GM21619 (cell line): ENCODE data around the gene GID8.

ENCODE experiments used
- ATAC-seq: cut with Tn5 transposase; IDR thresholded peaks from one replicate; pipeline ENCODE4 v1.9.1; 2021; ENCODE audit not compliant: unreplicated experiment

The GID8 gene

DNA sequence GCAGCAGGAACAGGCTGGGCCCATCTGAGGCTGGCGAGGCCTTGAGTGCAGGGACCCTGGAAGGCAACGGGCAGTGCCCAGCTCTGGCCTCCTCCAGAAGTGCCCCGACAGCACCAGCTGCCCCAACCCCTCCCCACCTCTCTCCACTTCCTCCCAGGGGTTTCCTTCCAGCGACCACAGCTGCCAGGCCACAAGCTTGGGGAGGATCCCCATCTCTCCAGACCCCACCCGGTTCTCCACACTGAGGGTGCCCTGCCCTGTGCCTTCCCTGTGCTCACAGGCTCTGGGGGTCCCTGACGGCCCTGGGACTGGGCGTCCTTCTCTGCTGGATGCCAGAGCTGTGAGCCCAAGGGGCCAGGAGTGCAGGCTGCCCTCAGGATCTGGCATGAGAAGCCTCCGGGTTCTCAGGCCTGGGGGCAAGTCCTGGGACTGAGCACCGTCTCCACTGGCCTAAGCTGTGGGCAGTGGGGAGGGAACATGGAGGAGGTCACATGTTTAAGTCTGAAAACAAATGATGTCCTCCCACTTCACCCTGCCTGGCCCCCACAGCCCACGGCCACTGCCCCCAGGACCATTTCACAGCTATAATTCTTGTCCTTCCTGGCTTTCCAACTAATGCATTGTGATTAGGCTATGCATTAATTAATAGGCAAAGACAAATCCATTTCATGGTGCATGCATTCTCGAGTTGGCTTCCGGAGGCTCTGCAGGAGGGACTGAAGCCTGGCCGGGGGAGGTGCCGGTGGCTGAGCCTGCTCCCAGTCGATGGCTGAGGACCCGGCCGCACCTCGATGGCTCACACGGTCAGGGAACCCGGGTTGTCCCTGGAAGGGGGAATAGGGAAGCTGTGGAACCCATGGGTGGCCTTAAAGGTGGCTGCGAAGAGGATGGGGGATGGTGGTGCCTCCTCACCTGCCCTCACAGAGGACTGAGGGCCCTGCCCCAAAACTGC lies 44.5 kb downstream of the GID8 start:
- no peak for ATAC-seq

DNA sequence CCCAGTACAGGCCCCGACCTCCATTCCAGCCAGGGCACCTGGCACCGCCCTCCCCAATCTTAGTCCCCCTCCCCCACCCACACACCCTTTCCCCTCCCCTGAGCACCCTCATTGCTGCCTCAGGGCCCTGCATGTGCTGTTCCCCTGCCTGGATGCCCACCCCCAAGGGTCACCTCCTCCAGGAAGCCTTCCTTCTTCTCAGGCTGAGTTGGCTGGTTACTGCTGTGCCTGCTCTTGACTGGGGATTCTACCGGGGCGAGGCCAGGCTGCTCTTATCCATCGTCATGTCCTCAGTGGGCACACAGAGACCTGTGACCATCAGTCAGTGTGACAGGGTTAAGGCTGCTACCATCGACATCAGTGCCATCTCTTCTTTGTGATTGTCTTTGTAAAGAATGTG lies 45.3 kb downstream of the GID8 start:
- no peak for ATAC-seq

DNA sequence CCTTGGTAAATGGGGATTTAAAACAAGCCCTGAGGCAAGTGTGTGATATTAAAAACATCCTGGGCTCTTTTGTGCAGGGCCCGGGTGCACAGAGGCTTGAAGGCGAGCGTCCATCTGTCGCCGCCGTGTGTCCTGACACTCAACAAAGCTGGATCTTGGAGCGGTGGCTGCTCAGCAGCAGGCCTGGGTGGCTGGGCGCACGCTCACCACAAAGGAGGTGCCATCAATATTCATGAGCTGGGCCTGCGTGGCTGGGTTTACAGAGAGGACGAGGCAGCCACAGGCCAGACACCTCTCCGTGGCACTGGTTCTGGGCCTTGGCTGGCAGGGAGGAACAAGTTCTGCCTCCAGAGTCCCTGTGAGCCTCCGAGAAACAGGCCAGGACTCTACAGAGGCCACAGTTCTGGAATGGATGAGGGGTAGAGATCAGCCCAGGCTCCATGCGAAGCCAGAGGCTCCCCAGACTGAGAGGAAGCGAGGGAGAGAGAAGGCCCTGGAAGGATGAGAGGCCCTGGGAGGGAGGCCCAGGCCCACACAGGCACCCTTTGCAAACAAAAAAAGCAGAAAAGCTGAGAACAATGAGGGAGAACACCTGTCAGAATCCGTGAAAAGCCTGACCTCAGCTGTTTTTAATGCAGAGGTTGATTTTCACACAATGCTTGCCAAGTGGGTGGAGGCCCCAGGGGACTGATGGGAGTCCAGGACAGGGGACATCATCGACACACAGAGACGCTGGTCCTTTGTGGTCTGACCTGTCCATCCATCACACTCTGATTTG lies 46.9 kb downstream of the GID8 start:
- no peak for ATAC-seq

DNA sequence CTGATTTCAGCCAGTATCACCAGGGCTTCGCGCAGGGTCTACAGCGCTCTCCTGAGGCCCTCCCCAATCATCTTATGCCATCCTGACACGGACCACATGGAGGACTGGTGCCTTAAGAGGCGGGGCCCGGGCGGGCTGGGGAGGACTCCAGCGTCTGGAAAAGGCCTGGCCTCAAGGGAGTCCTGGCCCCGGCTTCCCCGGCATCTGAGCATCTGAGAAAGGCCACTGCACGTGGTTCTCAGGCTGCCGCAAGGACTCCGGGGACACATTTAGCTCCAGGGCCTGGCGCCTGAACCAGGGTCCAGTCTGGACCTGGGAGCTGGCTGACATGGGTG lies 47.5 kb downstream of the GID8 start:
- ATAC-seq, result no peak

DNA sequence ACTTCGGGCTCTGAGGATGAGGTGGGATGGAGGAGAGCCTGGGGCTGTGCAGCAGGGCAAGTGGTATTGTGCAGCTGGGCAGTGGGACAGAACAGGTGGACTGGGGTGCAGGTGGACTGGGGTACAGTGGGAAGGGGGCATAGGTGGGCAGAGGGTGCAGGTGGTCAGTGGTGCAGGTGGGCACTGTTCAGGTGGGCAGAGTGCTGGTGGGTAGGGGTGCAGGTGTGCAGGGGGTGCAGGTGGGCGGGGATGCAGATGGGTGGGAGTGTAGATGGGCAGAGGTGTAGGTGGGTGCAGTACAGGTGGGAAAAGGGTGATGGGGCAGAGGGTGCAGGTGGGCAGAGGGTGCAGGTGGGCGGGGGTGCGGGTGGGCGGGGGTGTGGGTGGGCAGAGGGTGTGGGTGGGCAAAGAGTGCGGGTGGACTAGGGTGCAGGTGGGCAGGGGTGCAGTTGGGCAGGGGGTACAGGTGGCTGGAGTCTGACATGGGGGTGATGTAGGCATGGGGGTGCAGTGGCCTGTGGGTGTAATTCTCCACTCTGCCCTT lies 48.4 kb downstream of the GID8 start:
- ATAC-seq, result no peak

DNA sequence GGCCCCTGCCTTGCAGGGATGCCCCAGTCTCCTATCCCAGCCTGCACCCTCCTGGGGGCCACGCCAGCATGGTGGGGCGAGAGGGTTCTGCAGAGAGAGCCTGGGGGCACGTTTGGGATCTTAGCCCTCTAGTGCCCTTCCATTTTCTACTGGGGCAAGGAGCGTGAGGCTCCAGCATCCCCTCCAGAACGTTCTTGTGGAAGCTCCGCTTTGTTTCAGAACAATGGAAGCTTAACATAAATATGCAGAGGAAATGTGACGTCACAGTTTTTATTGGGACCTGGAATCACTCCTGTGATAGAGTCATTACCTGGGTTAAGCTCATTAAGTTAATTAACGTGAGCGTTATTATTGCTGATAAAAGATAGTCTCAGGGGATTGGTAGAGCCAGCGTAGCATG lies 49.2 kb downstream of the GID8 start:
- ATAC-seq, result no peak

DNA sequence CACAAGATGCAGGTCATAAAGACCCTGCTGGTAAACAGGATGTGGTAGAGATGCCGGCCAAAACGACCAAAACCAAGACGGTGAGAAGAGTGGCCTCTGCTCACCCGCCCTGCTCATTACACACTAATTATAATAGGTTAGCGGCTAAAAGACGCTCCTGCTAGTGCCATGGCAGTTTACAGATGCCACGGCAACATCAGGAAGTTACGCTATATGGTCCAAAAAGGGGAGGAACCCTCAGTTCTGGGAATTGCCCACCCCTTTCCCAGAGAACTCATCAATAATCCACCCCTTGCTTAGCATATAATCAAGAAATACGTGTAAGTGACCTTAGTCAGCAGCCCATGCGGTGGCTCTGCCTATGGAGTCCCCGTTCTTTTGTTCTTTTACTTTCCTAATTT lies 51.3 kb downstream of the GID8 start:
- no peak for ATAC-seq

DNA sequence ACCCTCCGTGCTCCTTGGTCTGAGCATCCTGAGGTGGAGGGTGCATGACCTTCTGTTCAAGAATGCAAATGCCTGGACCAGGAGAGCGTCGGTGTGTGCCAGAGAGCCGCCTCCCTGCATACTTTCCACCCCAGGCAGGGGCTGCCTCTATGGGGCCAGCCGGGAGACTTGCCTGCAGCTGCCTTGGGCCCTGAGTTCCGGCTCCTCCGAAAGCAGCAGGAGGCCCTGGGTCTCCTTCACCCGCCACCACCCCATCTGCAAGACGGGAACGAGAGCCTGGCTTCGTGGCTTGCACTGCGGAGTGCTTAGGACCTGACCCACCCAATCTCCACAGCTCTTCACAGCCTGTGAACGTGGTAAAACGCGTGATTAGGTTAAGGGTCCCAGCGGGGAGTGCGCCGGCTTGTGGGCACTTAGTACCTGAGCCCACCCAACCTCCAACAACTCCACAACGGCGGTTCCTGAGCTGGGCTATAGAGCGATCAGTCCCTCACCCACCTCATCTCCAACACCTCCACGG lies 52.4 kb downstream of the GID8 start:
- ATAC-seq, result no peak

DNA sequence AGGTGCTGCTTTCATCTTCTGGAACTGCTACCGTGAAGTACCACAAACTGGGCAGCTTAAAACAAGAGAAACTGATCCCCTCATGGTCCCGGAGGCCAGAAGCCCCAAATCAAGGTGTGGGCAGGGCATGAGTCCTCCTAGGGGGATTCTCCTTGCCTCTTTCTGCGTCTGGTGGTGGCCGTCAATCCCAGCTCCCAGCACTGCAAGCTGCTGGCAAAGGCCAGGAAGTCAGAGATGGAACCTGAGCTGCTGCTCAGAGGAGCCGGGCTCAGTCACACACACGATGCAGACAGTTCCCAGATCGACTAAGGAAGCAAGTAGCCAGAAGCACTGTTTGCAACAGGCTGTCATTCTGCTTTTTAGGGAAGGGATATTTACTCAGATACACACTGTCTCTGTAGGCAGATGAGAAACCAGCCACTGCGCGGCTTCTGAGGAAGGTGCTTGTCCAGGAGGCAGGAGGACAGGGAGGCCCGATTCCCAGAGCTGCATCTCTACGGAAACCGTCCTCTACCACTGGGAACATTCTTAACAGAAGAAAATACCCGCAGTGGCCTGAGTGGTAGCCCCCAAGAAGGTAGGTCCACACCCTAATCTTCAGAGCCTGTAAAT lies 53.4 kb downstream of the GID8 start:
- no peak for ATAC-seq

DNA sequence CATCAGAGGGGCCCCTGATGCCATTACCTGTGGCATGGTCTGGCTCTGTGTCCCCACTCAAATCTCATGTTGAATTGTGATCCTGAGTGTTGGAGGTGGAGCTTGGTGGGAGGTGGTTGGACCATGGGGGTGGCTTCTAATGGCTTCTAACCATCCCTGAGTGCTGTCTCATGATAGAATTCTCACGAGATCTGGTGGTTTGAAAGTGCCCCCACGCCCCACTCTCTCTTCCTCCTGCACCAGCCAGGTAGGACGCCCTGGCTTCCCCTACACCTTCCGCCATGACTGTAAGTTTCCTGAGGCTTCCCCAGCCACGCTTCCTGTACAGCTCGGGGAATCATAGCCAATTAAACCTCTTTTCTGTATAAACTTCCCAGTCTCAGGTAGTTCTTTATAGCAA lies 53.9 kb downstream of the GID8 start:
- ATAC-seq, result no peak

DNA sequence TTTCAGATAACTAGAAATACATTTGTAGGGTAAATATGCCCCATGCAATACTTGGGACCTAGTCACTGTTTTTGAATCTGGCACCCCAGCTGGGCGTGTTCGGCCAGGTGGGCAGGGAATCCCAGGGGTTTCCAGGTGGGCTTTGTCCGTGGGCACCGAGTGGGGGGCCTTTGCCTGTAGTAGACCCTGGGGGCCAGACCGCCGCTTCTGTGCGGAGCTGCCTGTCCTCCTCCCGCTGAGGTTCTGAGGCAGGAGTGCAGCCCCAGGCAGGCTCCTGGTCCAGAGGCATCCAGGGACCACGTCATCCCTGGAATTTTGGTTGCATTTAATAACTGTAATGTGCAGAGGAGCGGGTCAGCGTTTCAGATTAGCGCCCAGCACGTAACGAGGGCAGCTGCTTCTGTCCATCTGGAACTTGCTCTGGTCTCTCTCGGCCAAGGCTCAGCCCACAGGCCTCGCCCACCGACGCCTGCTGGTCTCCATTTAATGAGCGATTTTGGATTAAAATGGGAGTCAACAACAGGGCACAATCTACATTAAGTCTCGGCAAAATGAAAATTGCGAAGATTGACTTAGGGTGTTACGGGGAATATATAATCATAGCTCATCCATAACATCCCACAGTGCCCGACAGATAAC lies 56.0 kb downstream of the GID8 start:
- ATAC-seq, result no peak

DNA sequence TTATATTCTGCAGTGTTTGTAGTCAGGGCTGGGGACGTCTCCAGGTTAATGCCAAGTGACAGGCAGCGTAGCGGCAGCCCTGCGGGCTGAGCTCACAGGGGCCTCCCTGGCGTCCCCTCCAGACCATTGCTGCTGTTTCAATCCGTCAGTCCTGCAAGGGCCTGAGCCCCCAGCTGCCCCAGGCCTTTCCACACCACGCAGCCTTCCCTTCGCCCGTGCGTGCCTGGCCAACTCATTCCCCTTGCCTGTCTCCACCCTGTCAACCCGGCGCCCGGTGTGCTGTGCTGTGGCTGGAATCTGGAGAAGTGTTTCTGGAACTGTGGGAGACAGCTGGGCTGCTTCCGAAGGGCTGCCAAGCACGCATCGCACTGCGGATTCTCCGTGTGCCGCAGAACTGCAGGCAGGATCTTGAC lies 56.9 kb downstream of the GID8 start:
- ATAC-seq, result no peak

DNA sequence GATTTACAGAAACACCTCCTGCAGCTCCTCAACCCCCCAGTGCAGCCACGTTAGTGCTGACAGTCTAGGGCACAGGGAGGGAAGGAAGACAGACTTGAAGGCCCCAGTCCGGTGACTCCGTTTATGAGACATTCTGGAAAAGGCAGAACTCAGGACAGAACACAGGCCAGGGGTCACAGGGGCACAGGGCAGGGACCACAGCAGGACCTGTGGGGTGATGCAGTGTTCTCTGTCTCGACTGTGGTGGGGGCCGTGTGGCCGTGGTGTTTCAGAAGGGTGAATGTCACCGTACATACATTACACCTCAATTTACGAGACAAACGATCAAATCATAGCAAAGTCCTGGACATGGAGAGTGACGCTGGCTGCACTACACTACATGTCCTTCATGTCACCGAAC lies 57.5 kb downstream of the GID8 start:
- ATAC-seq, result no peak

DNA sequence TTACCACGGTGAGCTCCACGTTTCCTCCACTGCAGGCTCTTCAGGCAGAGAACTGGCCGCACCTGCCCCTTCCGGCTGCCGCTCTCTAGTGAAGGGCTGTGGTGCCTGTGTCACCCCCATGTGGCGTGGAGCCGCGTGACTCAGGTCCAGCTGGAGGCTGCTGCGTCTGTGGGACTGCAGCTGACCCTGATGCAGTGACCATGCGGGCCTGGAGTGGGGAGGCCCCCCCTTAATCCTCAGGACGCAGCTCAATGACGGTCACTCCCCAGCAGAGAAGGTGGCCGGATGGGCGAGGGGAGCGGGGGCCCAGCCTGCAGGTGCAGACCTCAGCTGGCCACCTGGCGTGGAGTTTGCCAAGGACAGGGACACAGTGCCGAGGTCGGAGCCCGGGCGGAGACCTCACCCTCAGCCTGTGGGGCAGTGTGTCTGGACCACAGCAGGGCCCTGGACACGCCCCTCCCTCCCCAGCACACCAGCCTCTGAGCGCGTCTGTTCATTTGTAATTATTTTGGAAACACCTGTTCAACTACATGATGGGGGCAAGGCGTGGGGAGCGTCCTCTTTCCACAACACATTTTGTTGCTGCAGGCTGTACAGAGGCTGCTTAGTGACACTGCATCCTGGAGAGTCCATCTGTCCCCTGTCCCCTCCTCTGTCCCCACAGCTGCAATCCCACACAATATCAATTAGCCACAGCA lies 58.1 kb downstream of the GID8 start:
- ATAC-seq, result no peak

DNA sequence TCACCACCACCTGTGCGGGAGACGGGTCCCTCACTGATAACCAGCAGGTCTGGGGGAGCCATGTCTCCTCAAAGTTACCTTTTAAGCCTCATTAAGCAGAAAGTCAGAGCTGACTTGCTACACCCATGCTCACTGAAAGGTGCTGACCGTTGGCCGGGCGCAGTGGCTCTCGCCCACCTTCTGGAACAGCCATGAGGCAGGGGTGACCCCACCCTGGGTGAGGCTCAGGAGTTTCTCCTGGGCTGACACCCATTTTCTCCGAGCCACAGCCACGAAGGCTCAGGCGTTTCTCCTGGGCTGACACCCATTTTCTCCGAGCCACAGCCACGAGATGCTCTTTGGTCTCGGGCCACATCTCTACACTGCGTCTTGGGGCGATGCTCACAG lies 58.6 kb downstream of the GID8 start:
- no peak for ATAC-seq

DNA sequence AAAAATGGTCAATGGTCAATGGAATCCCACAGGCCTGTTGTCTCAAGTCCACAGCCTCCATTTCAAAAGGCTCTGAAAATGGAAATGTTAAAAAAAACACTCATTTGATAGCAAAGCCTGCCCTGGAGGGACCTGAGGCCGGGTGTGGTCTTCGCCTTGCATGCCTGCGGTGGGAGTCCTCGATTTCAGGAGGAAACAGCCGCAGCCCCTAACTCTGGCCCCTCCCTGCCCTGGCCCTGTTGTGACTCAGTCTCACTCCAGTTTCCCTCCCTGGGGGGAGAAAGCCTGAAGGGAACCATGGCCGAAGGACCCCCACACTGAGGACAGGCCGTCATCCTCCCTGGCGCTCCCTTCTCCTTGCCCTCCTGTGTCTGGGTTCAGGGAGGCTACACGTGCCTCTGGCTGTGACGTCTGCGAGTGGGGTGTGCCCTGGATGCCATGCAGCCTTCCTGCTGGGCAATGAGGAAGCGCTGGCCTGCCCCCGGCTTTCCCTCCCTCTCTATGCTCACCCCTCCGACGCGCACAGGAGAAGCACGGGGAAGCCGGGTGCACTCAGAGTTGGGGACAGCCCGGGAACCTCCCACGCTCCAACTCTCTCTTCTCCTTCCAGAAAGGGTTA lies 59.6 kb downstream of the GID8 start:
- ATAC-seq, result no peak
